ENCODE results near the gene DDI1. TPM values are rescaled to one million over a fixed set of nuclear protein-coding genes. Genes with fewer than 3 reads are reported as not detected.

DDI1 gene
- total RNA-seq, 4 donors from 2014 or later: 0.12 TPM; not detected in 3

- Histone ChIP-seq H3K4me1 (peaks cover 0 to 16% (median 0%) of the 10 kb centered on the region in 3 donors), H3K27me3 (no peaks in the 10 kb centered on the region), H3K4me3 (no peak overlapping the region), H3K9me3 (peaks cover 0 to 9% (median 0%) of the 10 kb centered on the region in 3 donors), H3K36me3 (no peaks in the 10 kb centered on the region), H3K27ac (no peak overlapping the region)
- TF ChIP-seq EP300 (IDR thresholded peaks at IDR 0.05) (no peak), POLR2AphosphoS5 (IDR thresholded peaks at IDR 0.05) (no peak), POLR2A (IDR thresholded peaks at IDR 0.05) (no peak)
- TF ChIP-seq, protein P1, sequence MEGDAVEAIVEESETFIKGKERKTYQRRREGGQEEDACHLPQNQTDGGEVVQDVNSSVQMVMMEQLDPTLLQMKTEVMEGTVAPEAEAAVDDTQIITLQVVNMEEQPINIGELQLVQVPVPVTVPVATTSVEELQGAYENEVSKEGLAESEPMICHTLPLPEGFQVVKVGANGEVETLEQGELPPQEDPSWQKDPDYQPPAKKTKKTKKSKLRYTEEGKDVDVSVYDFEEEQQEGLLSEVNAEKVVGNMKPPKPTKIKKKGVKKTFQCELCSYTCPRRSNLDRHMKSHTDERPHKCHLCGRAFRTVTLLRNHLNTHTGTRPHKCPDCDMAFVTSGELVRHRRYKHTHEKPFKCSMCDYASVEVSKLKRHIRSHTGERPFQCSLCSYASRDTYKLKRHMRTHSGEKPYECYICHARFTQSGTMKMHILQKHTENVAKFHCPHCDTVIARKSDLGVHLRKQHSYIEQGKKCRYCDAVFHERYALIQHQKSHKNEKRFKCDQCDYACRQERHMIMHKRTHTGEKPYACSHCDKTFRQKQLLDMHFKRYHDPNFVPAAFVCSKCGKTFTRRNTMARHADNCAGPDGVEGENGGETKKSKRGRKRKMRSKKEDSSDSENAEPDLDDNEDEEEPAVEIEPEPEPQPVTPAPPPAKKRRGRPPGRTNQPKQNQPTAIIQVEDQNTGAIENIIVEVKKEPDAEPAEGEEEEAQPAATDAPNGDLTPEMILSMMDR (IDR thresholded peaks at IDR 0.05): no peak
- ATAC-seq: peak; percentile 55
Measured at GRCh38 chr11:104033134-104033533, 3.3 kb upstream of the DDI1 start.

DNA sequence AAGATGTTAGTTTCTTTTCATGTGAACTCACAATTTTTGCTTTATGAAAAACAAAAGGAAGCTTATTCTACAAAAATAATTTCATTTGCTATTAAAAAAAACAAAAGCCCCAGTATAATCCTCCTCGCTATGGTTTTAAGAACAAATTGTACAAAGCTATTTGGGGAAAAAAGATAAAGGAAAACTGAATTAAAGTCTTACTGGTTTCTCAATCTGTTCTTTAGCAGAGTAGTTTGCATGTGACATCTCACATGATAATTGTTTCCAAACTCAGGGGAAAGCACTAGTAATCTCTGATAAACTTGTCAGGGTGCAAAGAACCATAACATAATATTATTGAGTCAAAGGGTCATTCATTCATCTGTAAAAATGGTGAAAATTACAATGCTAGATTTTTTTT is 2.9 kb upstream of the DDI1 start:
- 39 to 42% methylated on average over 1 of the region's 1 CpG for WGBS, 2 donors (ENCODE audit: low coverage in 1 of 2)
- Histone ChIP-seq H3K27ac (no peak overlapping the region), H3K9me3 (peaks cover 0 to 9% (median 0%) of the 10 kb centered on the region in 3 donors), H3K27me3 (no peaks in the 10 kb centered on the region), H3K4me1 (peaks cover 0 to 16% (median 0%) of the 10 kb centered on the region in 3 donors), H3K4me3 (no peak overlapping the region), H3K36me3 (no peaks in the 10 kb centered on the region)
- TF ChIP-seq EP300 (IDR thresholded peaks at IDR 0.05) (no peak), POLR2A (IDR thresholded peaks at IDR 0.05) (no peak), POLR2AphosphoS5 (IDR thresholded peaks at IDR 0.05) (no peak)
- TF ChIP-seq, protein P1 (IDR thresholded peaks at IDR 0.05): no peak
- ATAC-seq: no peak

- H3K4me1 ChIP-seq: peaks cover 0 to 16% (median 0%) of the 10 kb centered on the region in 3 donors
- ATAC-seq: no peak
Measured at GRCh38 chr11:104036995-104037394, 555 bp downstream of the DDI1 start.

DNA sequence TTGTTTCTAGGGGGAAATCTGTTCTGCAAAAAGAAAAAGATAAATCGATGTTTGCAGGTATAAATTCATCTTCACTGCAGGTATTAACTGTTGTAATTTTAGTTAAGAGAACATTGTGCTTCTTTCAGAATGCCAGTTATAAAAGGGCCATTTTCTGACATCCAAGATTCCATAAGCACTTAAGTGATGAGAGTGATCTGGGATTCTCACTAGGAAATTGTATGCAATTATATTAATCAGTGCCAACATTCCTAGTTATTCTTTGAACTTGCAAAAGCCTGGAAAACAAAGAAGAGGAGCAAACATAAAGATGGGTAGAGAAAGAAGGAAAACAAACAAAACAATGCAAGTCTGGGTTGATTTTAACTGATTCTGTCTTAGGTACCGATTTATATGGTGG is 5.4 kb downstream of the DDI1 start:
- ATAC-seq: no peak

More at GRCh38 chr11:104036995-104037394, 555 bp downstream of the DDI1 start:
- no peaks in the 10 kb centered on the region for H3K36me3 ChIP-seq
- 100% methylated on average over 5 of the region's 21 CpGs; no CpG with 5 or more reads in 1 of the 2 donors for WGBS, 2 donors (ENCODE audit: low coverage in 1 of 2)
- no peak overlapping the region for H3K4me3 ChIP-seq
- H3K9me3 ChIP-seq: no peaks in the 10 kb centered on the region
- H3K27me3 ChIP-seq: no peaks in the 10 kb centered on the region
- no peak overlapping the region for H3K27ac ChIP-seq
- TF ChIP-seq POLR2AphosphoS5 (IDR thresholded peaks at IDR 0.05) (no peak), POLR2A (IDR thresholded peaks at IDR 0.05) (no peak), EP300 (IDR thresholded peaks at IDR 0.05) (no peak)
- TF ChIP-seq, protein P1 (IDR thresholded peaks at IDR 0.05): no peak

DNA sequence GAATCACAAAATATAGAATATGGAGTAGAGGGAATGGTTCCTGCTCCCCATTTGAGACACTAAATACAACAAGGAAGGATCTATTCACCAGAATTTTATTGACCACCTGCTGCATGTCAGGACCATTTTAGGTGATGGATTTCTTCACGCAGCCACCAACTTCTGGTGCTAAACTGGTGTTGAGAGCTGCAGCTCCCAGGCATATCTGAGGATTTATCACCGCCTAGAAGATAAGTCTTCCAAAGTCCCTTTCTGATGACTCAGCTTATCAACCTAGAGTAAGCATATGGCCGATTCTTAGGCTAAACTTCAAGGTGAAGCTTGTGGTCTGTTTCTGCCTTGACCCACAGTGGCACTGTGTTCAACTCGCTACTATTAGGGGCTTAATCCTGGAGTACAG is 6.7 kb downstream of the DDI1 start:
- H3K36me3 ChIP-seq: no peaks in the 10 kb centered on the region
- no peaks in the 10 kb centered on the region for H3K9me3 ChIP-seq
- no peak for ATAC-seq
- TF ChIP-seq EP300 (IDR thresholded peaks at IDR 0.05): no peak
- TF ChIP-seq, protein P1 (IDR thresholded peaks at IDR 0.05): no peak
- TF ChIP-seq POLR2A (IDR thresholded peaks at IDR 0.05): no peak
- no peaks in the 10 kb centered on the region for H3K27me3 ChIP-seq
- H3K4me1 ChIP-seq: no peaks in the 10 kb centered on the region
- H3K27ac ChIP-seq: no peak overlapping the region
- WGBS, 2 donors (ENCODE audit: low coverage in 1 of 2): 74 to 81% methylated on average over 3 to 4 of the region's 4 CpGs
- H3K4me3 ChIP-seq: no peak overlapping the region

More for the DNA sequence above, 5.4 kb downstream of the DDI1 start:
- no peak overlapping the region for H3K4me3 ChIP-seq
- H3K9me3 ChIP-seq: no peaks in the 10 kb centered on the region
- H3K4me1 ChIP-seq: no peaks in the 10 kb centered on the region
- no peak overlapping the region for H3K27ac ChIP-seq
- H3K36me3 ChIP-seq: no peaks in the 10 kb centered on the region
- TF ChIP-seq POLR2AphosphoS5 (IDR thresholded peaks at IDR 0.05) (no peak), EP300 (IDR thresholded peaks at IDR 0.05) (no peak), POLR2A (IDR thresholded peaks at IDR 0.05) (no peak)
- TF ChIP-seq, protein P1 (IDR thresholded peaks at IDR 0.05): no peak
- 94 to 100% methylated on average over 2 of the region's 2 CpGs for WGBS, 2 donors (ENCODE audit: low coverage in 1 of 2)
- no peaks in the 10 kb centered on the region for H3K27me3 ChIP-seq

Data from gastroesophageal sphincter (tissue), 4 donors.